Measurements from ENCODE around the gene THEMIS.

The THEMIS gene

GRCh38 chr6:127821431-127821830 lies 79.4 kb downstream of the THEMIS start:
- DNase-seq (ENCODE audit: extremely low read depth, low read depth): no peak
- no peak overlapping the region for H3K4me3 ChIP-seq (replicated peaks; ENCODE audit: low read depth, low read length)
- no peak for TF ChIP-seq CTCF (IDR thresholded peaks at IDR 0.05; ENCODE audit: low read depth, low read length, missing control alignments)

GRCh38 chr6:127818149-127818548 lies 82.7 kb downstream of the THEMIS start:
- no peak overlapping the region for H3K4me3 ChIP-seq (replicated peaks; ENCODE audit: low read depth, low read length)
- no peak for TF ChIP-seq CTCF (IDR thresholded peaks at IDR 0.05; ENCODE audit: low read depth, low read length, missing control alignments)
- DNase-seq (ENCODE audit: extremely low read depth, low read depth): no peak

- no peak overlapping the region for H3K4me3 ChIP-seq (replicated peaks; ENCODE audit: low read depth, low read length)
- no peak for TF ChIP-seq CTCF (IDR thresholded peaks at IDR 0.05; ENCODE audit: low read depth, low read length, missing control alignments)
- DNase-seq (ENCODE audit: extremely low read depth, low read depth): no peak
These were observed 84.2 kb downstream of the THEMIS start for GRCh38 chr6:127816643-127817042.

GRCh38 chr6:127813699-127814027 lies 87.2 kb downstream of the THEMIS start:
- DNase-seq (ENCODE audit: extremely low read depth, low read depth): no peak
- TF ChIP-seq CTCF (IDR thresholded peaks at IDR 0.05; ENCODE audit: low read depth, low read length, missing control alignments): no peak

GRCh38 chr6:127812985-127813698 lies 87.7 kb downstream of the THEMIS start:
- no peak for TF ChIP-seq CTCF (IDR thresholded peaks at IDR 0.05; ENCODE audit: low read depth, low read length, missing control alignments)
- H3K4me3 ChIP-seq (replicated peaks; ENCODE audit: low read depth, low read length): no peak overlapping the region
- no peak for DNase-seq (ENCODE audit: extremely low read depth, low read depth)

More at GRCh38 chr6:127813699-127814027, 87.2 kb downstream of the THEMIS start:
- H3K4me3 ChIP-seq (replicated peaks; ENCODE audit: low read depth, low read length): no peak overlapping the region

- no peak for TF ChIP-seq CTCF (IDR thresholded peaks at IDR 0.05; ENCODE audit: low read depth, low read length, missing control alignments)
- DNase-seq (ENCODE audit: extremely low read depth, low read depth): no peak
- H3K4me3 ChIP-seq (replicated peaks; ENCODE audit: low read depth, low read length): no peak overlapping the region
These were observed 88.8 kb downstream of the THEMIS start for GRCh38 chr6:127811900-127812570.
